CD4-positive, CD25-positive, alpha-beta regulatory T cell (primary cell): ENCODE data around the gene BTN2A1. TPM values are rescaled to one million over a fixed set of nuclear protein-coding genes. Genes with fewer than 3 reads are reported as not detected.
A peak's percentile ranks its signal among the peaks of the same experiment; 100 is the strongest.

Source experiments
- ATAC-seq, 2 donors: fragments of 150-1000 bp; cut with Tn5 transposase; one replicate each; pipeline ENCODE4 v1.10.0; 2021; ENCODE audit warnings: low read depth in 2 of 2, moderate number of reproducible peaks in 2 of 2, moderate library complexity in 1 of 2
- DNase-seq, 3 donors: peaks; one replicate each; pipeline versions ENCODE4 v3.0.0 to v3.0.0-alpha.2; 2012 to 2022; ENCODE audit warnings: mixed read lengths in 1 of 3
- H3K27ac ChIP-seq: one replicate; pipeline ENCODE4 v1.7.0; 2013; ENCODE audit warnings: mild to moderate bottlenecking, low read length; ENCODE audit not compliant: insufficient read depth, poor library complexity, severe bottlenecking
- H3K27me3 ChIP-seq: one replicate; pipeline ENCODE4 v1.7.0; 2013; ENCODE audit warnings: low read length; ENCODE audit not compliant: control insufficient read depth, insufficient read depth
- H3K36me3 ChIP-seq: one replicate; pipeline ENCODE4 v1.7.0; 2013; ENCODE audit warnings: mild to moderate bottlenecking, low read length, moderate library complexity; ENCODE audit not compliant: control insufficient read depth, insufficient read depth
- H3K4me1 ChIP-seq: 2 replicates; pipeline ENCODE4 v1.7.0; 2013; ENCODE audit warnings: mild to moderate bottlenecking, low read length; ENCODE audit not compliant: insufficient read depth, control insufficient read depth, poor library complexity, severe bottlenecking
- H3K4me3 ChIP-seq: one replicate; pipeline ENCODE4 v1.7.0; 2013; ENCODE audit warnings: low read depth, mild to moderate bottlenecking, low read length, moderate library complexity
- H3K9me3 ChIP-seq, 2 experiments: 1 replicate in 1 of 2; 2 replicates in 1 of 2; pipeline ENCODE4 v1.7.0; 2013; ENCODE audit warnings: low read length in 2 of 2, mild to moderate bottlenecking in 1 of 2, moderate library complexity in 1 of 2; ENCODE audit not compliant: control insufficient read depth in 2 of 2
- H3K27ac Mint-ChIP-seq, 3 donors: one replicate each; pipeline ENCODE4 v1.8.0; 2020 to 2022; ENCODE audit warnings: mild to moderate bottlenecking in 3 of 3, mixed read lengths in 3 of 3, moderate library complexity in 2 of 3
- H3K27me3 Mint-ChIP-seq: one replicate; pipeline ENCODE4 v1.8.0; 2022; ENCODE audit warnings: mild to moderate bottlenecking, mixed read lengths
- H3K36me3 Mint-ChIP-seq: one replicate; pipeline ENCODE4 v1.8.0; 2020; ENCODE audit warnings: mixed read lengths
- H3K4me1 Mint-ChIP-seq, 4 donors: one replicate each; pipeline ENCODE4 v1.8.0; 2020 to 2022; ENCODE audit warnings: mixed read lengths in 4 of 4, mild to moderate bottlenecking in 1 of 4
- H3K4me3 Mint-ChIP-seq, 4 donors: one replicate each; pipeline ENCODE4 v1.8.0; 2020 to 2022; ENCODE audit warnings: mild to moderate bottlenecking in 4 of 4, mixed read lengths in 4 of 4, moderate library complexity in 3 of 4
- H3K9me3 Mint-ChIP-seq, 7 donors: one replicate each; pipeline ENCODE4 v1.8.0; 2020 to 2022; ENCODE audit warnings: mixed read lengths in 7 of 7, mild to moderate bottlenecking in 3 of 7, moderate library complexity in 2 of 7
- polyA plus RNA-seq, 4 donors: library from polyadenylated mRNA; unstranded; fragments of 300-500 nt; fragmentation: Illumina TruSeq; gene quantifications; one replicate each; pipeline ENCODE4 v1.2.3, GENCODE V29; 2021
- total RNA-seq: library from RNA; stranded (reverse); gene quantifications from one replicate; pipeline ENCODE4 v1.2.3, GENCODE V29; 2022

BTN2A1 gene
- total and polyA plus RNA-seq, 5 donors from 2014 or later: 9.7 to 35.9 (median 14.4) TPM

- no peak overlapping the region for H3K27ac ChIP-seq
- no peak overlapping the region for H3K4me3 ChIP-seq
- peaks cover 0 to 5% (median 0%) of the 10 kb centered on the region in 7 donors for H3K9me3 Mint-ChIP-seq
- no peaks in the 10 kb centered on the region for H3K27me3 ChIP-seq
- H3K27ac Mint-ChIP-seq: no peak overlapping the region
- H3K4me1 Mint-ChIP-seq: peaks cover 8 to 25% (median 16%) of the 10 kb centered on the region in 4 donors
- DNase-seq: no peak
- peaks cover 13% of the 10 kb centered on the region for H3K4me1 ChIP-seq
- H3K4me3 Mint-ChIP-seq: peak overlapping the region in 1 of 4 donors; percentile 47
- H3K36me3 Mint-ChIP-seq: no peaks in the 10 kb centered on the region
- no peaks in the 10 kb centered on the region for H3K9me3 ChIP-seq
- H3K36me3 ChIP-seq: no peaks in the 10 kb centered on the region
- H3K27me3 Mint-ChIP-seq: peaks cover 9% of the 10 kb centered on the region
- no peak for ATAC-seq
Observed at GRCh38 chr6:26516481-26517427, 59.0 kb downstream of the BTN2A1 start.

Other genes with a start within 250 kb of the BTN2A1 start
- gene BTN3A2, start 92.8 kb upstream of the BTN2A1 start, total RNA-seq: 135 TPM
- 100 to 1,000 TPM; 135 to 224 (median 140) TPM for gene BTN3A2, start 92.8 kb upstream of the BTN2A1 start, polyA plus RNA-seq
- gene BTN2A2, start 74.8 kb upstream of the BTN2A1 start, total RNA-seq: 62.3 TPM
- gene BTN2A2, start 74.8 kb upstream of the BTN2A1 start, polyA plus RNA-seq: 1 to 10 TPM; 4.5 to 9.5 (median 6.8) TPM
- gene BTN3A1, start 55.7 kb upstream of the BTN2A1 start, total RNA-seq: 279 TPM
- gene BTN3A1, start 55.7 kb upstream of the BTN2A1 start, polyA plus RNA-seq: 10 to 100 TPM; 67.4 to 100.0 (median 71.2) TPM
- 125 TPM for gene BTN3A3, start 17.5 kb upstream of the BTN2A1 start, total RNA-seq
- gene BTN3A3, start 17.5 kb upstream of the BTN2A1 start, polyA plus RNA-seq: 10 to 100 TPM; 79.3 to 91.5 (median 82.7) TPM
- gene BTN1A1, start 42.3 kb downstream of the BTN2A1 start, total RNA-seq: not detected
- gene BTN1A1, start 42.3 kb downstream of the BTN2A1 start, polyA plus RNA-seq: under 1 TPM in 1 of 4 donors, not detected in 3; 0.33 TPM
- 59.5 TPM for gene HMGN4, start 80.4 kb downstream of the BTN2A1 start, total RNA-seq
- 100 to 1,000 TPM; 177 to 214 (median 197) TPM for gene HMGN4, start 80.4 kb downstream of the BTN2A1 start, polyA plus RNA-seq
- gene ABT1, start 139.0 kb downstream of the BTN2A1 start, total RNA-seq: 29.4 TPM
- gene ABT1, start 139.0 kb downstream of the BTN2A1 start, polyA plus RNA-seq: 10 to 100 TPM; 53.7 to 64.0 (median 57.9) TPM
- 2.8 TPM for gene ZNF322, start 201.8 kb downstream of the BTN2A1 start, total RNA-seq
- gene ZNF322, start 201.8 kb downstream of the BTN2A1 start, polyA plus RNA-seq: 1 to 10 TPM; 5.5 to 8.4 (median 7.6) TPM